ENCODE measurements around the gene MT4.

GRCh38 chr16:56616608-56617211 is 51.8 kb downstream of the MT4 start:
- TF ChIP-seq POLR2AphosphoS5 (IDR thresholded peaks at IDR 0.05; ENCODE audit: borderline replicate concordance, low read depth, low read length), result no peak
- TF ChIP-seq EZH2 (IDR thresholded peaks at IDR 0.05), result no peak
- TF ChIP-seq FOXP2 (optimal IDR thresholded peaks at IDR 0.05; ENCODE audit: control extremely low read depth, extremely low read length, insufficient read depth), result no peak

All from SK-N-MC (cell line).